NCI-H526 (cell line): ENCODE results near the gene ATP5F1A.
"Not testable (repeated sequence)": the region's sequence is repeated elsewhere in the genome, so short reads cannot be mapped to it uniquely, and the experiment has no call there.

ENCODE experiments used
- DNase-seq, 2 experiments: peaks; one replicate each; lab custom pipeline; 2025; lab: John Stamatoyannopoulos, UW

Gene ATP5F1A

GRCh38 chr18:46097801-46098615, at the start of gene ATP5F1A:
TSS of gene ATP5F1A (minus strand) at chr18:46098296. CDS start at chr18:46098231, 65 bp downstream.
- DNase-seq = peak; percentile 65 to 76

GRCh38 chr18:46141199-46141598, 43.1 kb upstream of the ATP5F1A start:
- DNase-seq = no peak

- DNase-seq = no peak
These were observed 42.1 kb upstream of the ATP5F1A start for GRCh38 chr18:46140173-46140572.

GRCh38 chr18:46134920-46135675, 37.0 kb upstream of the ATP5F1A start:
- peak in 1 of 2 experiments; percentile 6 for DNase-seq

- no peak for DNase-seq
These were observed 35.4 kb upstream of the ATP5F1A start for GRCh38 chr18:46133534-46133933.

GRCh38 chr18:46130549-46130948, 32.5 kb upstream of the ATP5F1A start:
- DNase-seq = not testable (repeated sequence)

GRCh38 chr18:46130061-46130460, 32.0 kb upstream of the ATP5F1A start:
- no peak for DNase-seq

GRCh38 chr18:46126625-46127024, 28.5 kb upstream of the ATP5F1A start:
- DNase-seq = not testable (repeated sequence)

- no peak for DNase-seq
These were observed 15.7 kb upstream of the ATP5F1A start for GRCh38 chr18:46113751-46114150.

GRCh38 chr18:46110406-46110805, 12.3 kb upstream of the ATP5F1A start:
- no peak for DNase-seq

GRCh38 chr18:46109386-46109785, 11.3 kb upstream of the ATP5F1A start:
- DNase-seq = no peak

GRCh38 chr18:46104128-46104911, 6.2 kb upstream of the ATP5F1A start, which contains the start of gene HAUS1:
TSS of gene HAUS1 (plus strand) at chr18:46104385. CDS start at chr18:46104412, 27 bp downstream.
- peak; percentile 88 to 93 for DNase-seq

- DNase-seq = no peak
These were observed 1.4 kb upstream of the ATP5F1A start for GRCh38 chr18:46099463-46099862.

GRCh38 chr18:46098616-46098933, 479 bp upstream of the ATP5F1A start:
- DNase-seq = peak in 1 of 2 experiments; percentile 18

- DNase-seq = peak in 1 of 2 experiments; percentile 24
These were observed 680 bp downstream of the ATP5F1A start for GRCh38 chr18:46097431-46097800.

- no peak for DNase-seq
These were observed 1.3 kb downstream of the ATP5F1A start for GRCh38 chr18:46096651-46097300.

GRCh38 chr18:46095532-46095931, 2.6 kb downstream of the ATP5F1A start:
- no peak for DNase-seq

GRCh38 chr18:46088501-46088900, 9.6 kb downstream of the ATP5F1A start:
- DNase-seq = not testable (repeated sequence)

GRCh38 chr18:46084431-46084830, 13.7 kb downstream of the ATP5F1A start:
- no peak for DNase-seq

- DNase-seq = no peak
These were observed 17.9 kb downstream of the ATP5F1A start for GRCh38 chr18:46080156-46080555.

- DNase-seq = no peak
These were observed 18.8 kb downstream of the ATP5F1A start for GRCh38 chr18:46079336-46079735.
